Measurements from ENCODE around the gene MTO1.

DNA sequence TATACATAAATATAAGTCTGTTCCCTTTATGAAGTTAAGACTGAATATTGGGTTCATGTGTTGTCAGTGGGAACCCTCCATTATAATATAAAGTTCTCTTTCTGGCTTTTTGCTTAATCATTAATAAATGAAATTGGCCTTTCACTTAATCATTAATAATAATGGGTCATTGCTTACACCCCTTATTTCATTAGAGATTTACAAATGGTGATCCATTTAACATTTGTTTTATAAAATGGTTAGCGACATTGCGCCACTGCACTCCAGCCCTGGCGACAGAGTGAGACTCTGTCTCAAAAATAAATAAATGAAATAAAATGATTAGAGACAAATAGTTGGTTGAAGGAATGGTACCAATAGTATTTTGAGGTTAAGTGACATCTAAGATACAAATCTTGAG, 48.4 kb upstream of the MTO1 start:
- TF ChIP-seq, protein P1, sequence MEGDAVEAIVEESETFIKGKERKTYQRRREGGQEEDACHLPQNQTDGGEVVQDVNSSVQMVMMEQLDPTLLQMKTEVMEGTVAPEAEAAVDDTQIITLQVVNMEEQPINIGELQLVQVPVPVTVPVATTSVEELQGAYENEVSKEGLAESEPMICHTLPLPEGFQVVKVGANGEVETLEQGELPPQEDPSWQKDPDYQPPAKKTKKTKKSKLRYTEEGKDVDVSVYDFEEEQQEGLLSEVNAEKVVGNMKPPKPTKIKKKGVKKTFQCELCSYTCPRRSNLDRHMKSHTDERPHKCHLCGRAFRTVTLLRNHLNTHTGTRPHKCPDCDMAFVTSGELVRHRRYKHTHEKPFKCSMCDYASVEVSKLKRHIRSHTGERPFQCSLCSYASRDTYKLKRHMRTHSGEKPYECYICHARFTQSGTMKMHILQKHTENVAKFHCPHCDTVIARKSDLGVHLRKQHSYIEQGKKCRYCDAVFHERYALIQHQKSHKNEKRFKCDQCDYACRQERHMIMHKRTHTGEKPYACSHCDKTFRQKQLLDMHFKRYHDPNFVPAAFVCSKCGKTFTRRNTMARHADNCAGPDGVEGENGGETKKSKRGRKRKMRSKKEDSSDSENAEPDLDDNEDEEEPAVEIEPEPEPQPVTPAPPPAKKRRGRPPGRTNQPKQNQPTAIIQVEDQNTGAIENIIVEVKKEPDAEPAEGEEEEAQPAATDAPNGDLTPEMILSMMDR (IDR thresholded peaks at IDR 0.05): no peak
- TF ChIP-seq POLR2A (IDR thresholded peaks at IDR 0.05): no peak
